HUES6 (cell line): ENCODE measurements around the gene NIPAL4.

Experiments used
- H3K27ac ChIP-seq: 2 replicates; pipeline ENCODE4 v1.7.0; 2013; ENCODE audit warnings: low read depth, mild to moderate bottlenecking, low read length, inconsistent platforms
- H3K27me3 ChIP-seq: 2 replicates; pipeline ENCODE4 v1.6.1; 2013; ENCODE audit warnings: low read length; ENCODE audit not compliant: control insufficient read depth, insufficient read depth
- H3K36me3 ChIP-seq: 2 replicates; pipeline ENCODE4 v1.6.1; 2013; ENCODE audit warnings: low read length; ENCODE audit not compliant: control insufficient read depth, insufficient read depth
- H3K4me1 ChIP-seq: 2 replicates; pipeline ENCODE4 v1.6.1; 2013; ENCODE audit warnings: low read length; ENCODE audit not compliant: control insufficient read depth, insufficient read depth
- H3K4me3 ChIP-seq: 2 replicates; pipeline ENCODE4 v1.5.1; 2013; ENCODE audit warnings: low read depth, low read length
- H3K9ac ChIP-seq: one replicate; pipeline ENCODE4 v1.6.1; 2013; ENCODE audit warnings: mild to moderate bottlenecking, low read length
- H3K9me3 ChIP-seq: 2 replicates; pipeline ENCODE4 v1.6.1; 2013; ENCODE audit warnings: low read depth, low read length; ENCODE audit not compliant: control insufficient read depth, insufficient read depth

Gene NIPAL4

GRCh38 chr5:157505496-157505895 is 45.5 kb downstream of the NIPAL4 start:
- no peaks in the 10 kb centered on the region for H3K4me1 ChIP-seq
- H3K36me3 ChIP-seq: peaks cover 71% of the 10 kb centered on the region
- no peak overlapping the region for H3K9ac ChIP-seq
- H3K9me3 ChIP-seq: no peaks in the 10 kb centered on the region
- no peak overlapping the region for H3K4me3 ChIP-seq
- H3K27me3 ChIP-seq: no peaks in the 10 kb centered on the region
- H3K27ac ChIP-seq: no peak overlapping the region

- no peak overlapping the region for H3K9ac ChIP-seq
- H3K27me3 ChIP-seq: no peaks in the 10 kb centered on the region
- no peak overlapping the region for H3K4me3 ChIP-seq
- H3K36me3 ChIP-seq: peaks cover 71% of the 10 kb centered on the region
- no peak overlapping the region for H3K27ac ChIP-seq
- no peaks in the 10 kb centered on the region for H3K4me1 ChIP-seq
- H3K9me3 ChIP-seq: no peaks in the 10 kb centered on the region
Observed at GRCh38 chr5:157506066-157506590, 46.1 kb downstream of the NIPAL4 start.

GRCh38 chr5:157506981-157507780 is 47.2 kb downstream of the NIPAL4 start:
- Histone ChIP-seq H3K4me1 (no peaks in the 10 kb centered on the region), H3K27me3 (no peaks in the 10 kb centered on the region), H3K9me3 (no peaks in the 10 kb centered on the region), H3K27ac (no peak overlapping the region), H3K9ac (no peak overlapping the region), H3K36me3 (peaks cover 73% of the 10 kb centered on the region), H3K4me3 (no peak overlapping the region)

- H3K4me3 ChIP-seq: no peak overlapping the region
- no peaks in the 10 kb centered on the region for H3K9me3 ChIP-seq
- no peaks in the 10 kb centered on the region for H3K4me1 ChIP-seq
- no peak overlapping the region for H3K27ac ChIP-seq
- peaks cover 81% of the 10 kb centered on the region for H3K36me3 ChIP-seq
- H3K27me3 ChIP-seq: no peaks in the 10 kb centered on the region
- H3K9ac ChIP-seq: no peak overlapping the region
Observed at GRCh38 chr5:157509093-157509492, 49.1 kb downstream of the NIPAL4 start.

DNA sequence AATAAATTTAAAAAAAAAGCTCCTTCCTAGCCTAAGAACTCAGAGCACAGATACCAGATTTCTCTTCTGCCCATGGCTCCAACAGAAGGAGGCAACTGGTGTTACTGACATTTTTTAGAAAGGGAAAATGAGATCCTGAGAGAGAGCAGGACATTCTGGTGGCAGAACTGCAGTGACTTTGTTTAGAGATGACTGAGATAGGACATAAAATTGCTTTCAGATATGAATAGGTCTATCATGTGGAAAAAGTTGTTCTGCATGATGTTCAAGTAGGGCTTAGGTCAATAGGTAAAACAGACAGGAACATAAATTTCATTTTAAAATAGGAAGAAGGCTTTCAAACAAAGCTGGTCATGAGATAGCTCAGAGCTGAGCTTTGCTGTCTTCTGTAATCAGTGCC is 49.6 kb downstream of the NIPAL4 start:
- H3K27me3 ChIP-seq: no peaks in the 10 kb centered on the region
- peaks cover 79% of the 10 kb centered on the region for H3K36me3 ChIP-seq
- no peaks in the 10 kb centered on the region for H3K9me3 ChIP-seq
- H3K4me1 ChIP-seq: no peaks in the 10 kb centered on the region
- no peak overlapping the region for H3K27ac ChIP-seq
- H3K9ac ChIP-seq: no peak overlapping the region
- no peak overlapping the region for H3K4me3 ChIP-seq

GRCh38 chr5:157510682-157511081 is 50.7 kb downstream of the NIPAL4 start:
- no peaks in the 10 kb centered on the region for H3K9me3 ChIP-seq
- H3K4me3 ChIP-seq: no peak overlapping the region
- no peaks in the 10 kb centered on the region for H3K4me1 ChIP-seq
- H3K27ac ChIP-seq: no peak overlapping the region
- no peaks in the 10 kb centered on the region for H3K27me3 ChIP-seq
- H3K9ac ChIP-seq: no peak overlapping the region
- H3K36me3 ChIP-seq: peaks cover 76% of the 10 kb centered on the region

- Histone ChIP-seq H3K9ac (no peak overlapping the region), H3K9me3 (no peaks in the 10 kb centered on the region), H3K4me1 (no peaks in the 10 kb centered on the region), H3K36me3 (peaks cover 67% of the 10 kb centered on the region), H3K4me3 (no peak overlapping the region), H3K27me3 (no peaks in the 10 kb centered on the region), H3K27ac (no peak overlapping the region)
Observed at GRCh38 chr5:157511651-157512644, 51.9 kb downstream of the NIPAL4 start.

DNA sequence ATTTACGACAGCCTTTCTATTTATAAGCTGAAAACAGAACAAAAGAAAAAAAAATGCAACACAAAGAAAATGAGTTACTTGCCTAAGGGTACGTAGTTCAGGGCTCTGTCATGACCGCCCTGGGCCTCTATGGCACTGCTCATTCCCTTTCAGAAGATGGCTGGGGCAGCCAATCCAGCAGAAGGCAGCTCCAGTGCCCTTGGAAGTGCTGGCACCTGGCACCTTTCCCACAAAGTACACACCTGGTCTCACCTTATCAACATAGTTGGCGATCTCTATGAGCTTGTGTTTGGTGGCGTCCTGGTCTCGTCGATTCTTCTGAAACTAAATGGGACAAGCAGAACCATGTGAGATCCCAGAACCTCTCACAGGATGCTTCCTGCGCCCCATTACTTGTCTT is 53.2 kb downstream of the NIPAL4 start:
- H3K4me1 ChIP-seq: no peaks in the 10 kb centered on the region
- no peak overlapping the region for H3K4me3 ChIP-seq
- no peak overlapping the region for H3K9ac ChIP-seq
- no peaks in the 10 kb centered on the region for H3K27me3 ChIP-seq
- H3K9me3 ChIP-seq: no peaks in the 10 kb centered on the region
- H3K36me3 ChIP-seq: peaks cover 67% of the 10 kb centered on the region
- H3K27ac ChIP-seq: no peak overlapping the region

DNA sequence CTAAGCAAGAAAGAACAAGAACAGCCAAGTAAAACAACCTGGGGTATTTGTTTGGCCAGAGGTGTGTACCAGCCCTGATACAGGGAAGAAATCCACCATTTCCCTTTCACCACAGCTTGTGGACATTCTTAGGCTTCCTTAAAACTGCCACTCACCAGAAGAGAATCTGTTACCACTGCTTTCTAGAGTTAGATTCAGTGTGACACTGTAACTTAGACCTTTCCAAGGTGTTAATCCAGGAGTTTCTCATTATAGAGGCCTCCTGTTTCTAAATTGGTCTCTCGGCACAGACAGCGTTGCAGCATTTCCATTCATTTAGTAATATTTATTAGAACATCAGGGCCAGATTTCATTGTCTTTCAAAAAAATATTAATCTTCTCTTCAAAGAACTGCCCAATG is 55.0 kb downstream of the NIPAL4 start:
- H3K9ac ChIP-seq: no peak overlapping the region
- H3K4me3 ChIP-seq: no peak overlapping the region
- H3K36me3 ChIP-seq: peaks cover 68% of the 10 kb centered on the region
- H3K27me3 ChIP-seq: no peaks in the 10 kb centered on the region
- H3K27ac ChIP-seq: no peak overlapping the region
- no peaks in the 10 kb centered on the region for H3K4me1 ChIP-seq
- no peaks in the 10 kb centered on the region for H3K9me3 ChIP-seq

DNA sequence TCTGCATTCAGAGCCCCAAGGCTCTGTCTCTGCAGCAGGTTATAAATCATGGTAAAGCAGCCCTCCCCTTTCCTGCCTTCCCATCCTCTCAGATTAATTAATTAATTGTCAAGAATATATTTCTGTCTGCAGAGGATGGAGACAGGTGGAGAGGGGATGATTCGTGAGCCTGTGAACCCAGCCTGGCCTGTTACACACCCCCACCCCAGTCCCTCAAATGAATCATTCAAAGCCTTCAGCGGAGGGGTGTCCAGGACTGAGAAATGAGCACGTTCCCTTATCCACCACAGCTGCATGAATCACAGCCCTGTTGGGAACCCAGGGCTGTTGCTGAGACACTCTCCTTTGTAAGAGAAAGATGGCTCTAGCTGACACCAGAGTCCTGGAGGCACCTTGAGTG is 56.0 kb downstream of the NIPAL4 start:
- H3K4me1 ChIP-seq: no peaks in the 10 kb centered on the region

More for the DNA sequence above, 56.0 kb downstream of the NIPAL4 start:
- Histone ChIP-seq H3K9ac (no peak overlapping the region), H3K27ac (no peak overlapping the region), H3K27me3 (no peaks in the 10 kb centered on the region), H3K4me3 (no peak overlapping the region), H3K9me3 (no peaks in the 10 kb centered on the region), H3K36me3 (peaks cover 64% of the 10 kb centered on the region)
